Gastrocnemius medialis (tissue), 4 donors: ENCODE results near the gene CD33.

Experiments used
- CTCF ChIP-seq, 5 experiments: fragments of 450-650 bp in 3 of 5; fragments of 200-600 bp in 2 of 5; sonication (generic) in 2 of 5; IDR thresholded peaks in 4 of 5; conservative IDR thresholded peaks in 1 of 5; 1 replicate in 4 of 5; 2 replicates in 1 of 5; pipeline ENCODE4 v1.5.1; 2016 to 2019; ENCODE audit warnings: antibody characterized with exemption in 5 of 5, mild to moderate bottlenecking in 3 of 5, moderate library complexity in 3 of 5
- POLR2A ChIP-seq, 2 donors: fragments of 450-650 bp; IDR thresholded peaks; one replicate each; pipeline ENCODE4 v1.6.1; 2017; ENCODE audit warnings: antibody characterized with exemption in 2 of 2, mild to moderate bottlenecking in 2 of 2, moderate library complexity in 2 of 2

GRCh38 chr19:51226067-51226466, 1.2 kb downstream of the CD33 start:
- TF ChIP-seq CTCF (IDR thresholded peaks at IDR 0.05 in 4 of 5, conservative IDR thresholded peaks at IDR 0.05 in 1 of 5) (no peak), POLR2A (IDR thresholded peaks at IDR 0.05) (no peak)
